Glomerular endothelial cell (primary cell): ENCODE measurements around the gene LURAP1L. TPM values are rescaled to one million over a fixed set of nuclear protein-coding genes. Genes with fewer than 3 reads are reported as not detected.
"Not testable (repeated sequence)": the region's sequence is repeated elsewhere in the genome, so short reads cannot be mapped to it uniquely, and the experiment has no call there.

Source experiments
- DNase-seq: peaks from one replicate; pipeline ENCODE4 v3.0.0-alpha.2; 2011; ENCODE audit warnings: low read depth, low spot score; ENCODE audit errors: extremely low read depth
- total RNA-seq: library from RNA; depleted of rRNA; stranded (reverse); fragments of >200 nt; gene quantifications from 2 replicates; pipeline ENCODE4 v1.2.3, GENCODE V29; 2015

LURAP1L gene
- total RNA-seq, 1 donor from 2014 or later = 29.4 TPM

DNA sequence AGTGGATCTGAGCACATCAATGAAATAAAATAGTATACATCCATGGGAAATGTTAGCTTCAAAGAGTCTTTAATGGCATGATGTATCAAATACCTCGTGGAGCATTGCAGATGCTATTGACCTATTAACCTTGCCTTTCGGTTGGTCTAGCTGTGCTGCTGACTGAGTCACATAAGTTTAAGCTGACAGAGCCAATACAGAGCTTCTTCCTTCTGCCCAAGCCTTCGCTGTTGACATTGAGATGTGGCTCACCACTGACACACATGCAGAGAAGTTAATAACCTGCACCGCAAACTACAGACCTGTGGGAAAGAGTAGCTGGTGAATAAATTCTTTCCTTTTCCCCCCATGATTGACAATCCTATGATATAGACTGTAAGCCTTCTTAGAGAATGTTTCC is 78.2 kb downstream of the LURAP1L start:
- no peak for DNase-seq

- no peak for DNase-seq
Measured at GRCh38 chr9:12854221-12854620, 79.4 kb downstream of the LURAP1L start.

- DNase-seq = no peak
Measured at GRCh38 chr9:12855066-12855465, 80.2 kb downstream of the LURAP1L start.

- DNase-seq = no peak
Measured at GRCh38 chr9:12856603-12857002, 81.8 kb downstream of the LURAP1L start.

GRCh38 chr9:12859704-12860251 is 85.0 kb downstream of the LURAP1L start:
- DNase-seq = no peak

DNA sequence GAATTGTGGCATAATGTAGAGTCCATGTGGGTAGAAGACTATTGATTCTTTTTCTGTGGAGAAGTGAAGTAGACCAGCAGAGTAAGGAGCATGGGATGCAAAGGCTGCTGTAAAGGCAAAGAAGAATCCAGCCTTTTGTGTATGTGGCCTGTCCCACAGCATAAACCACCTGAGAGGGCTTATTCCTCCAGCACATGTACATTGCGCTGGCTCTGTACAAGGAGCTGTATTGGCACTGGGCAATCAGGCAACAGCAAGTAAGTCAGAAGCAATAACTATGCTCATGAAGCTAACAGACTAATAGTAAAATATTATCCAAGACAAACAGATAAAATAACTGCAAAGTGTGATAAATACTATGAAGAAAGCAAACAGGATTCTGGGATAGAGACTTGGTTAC is 86.2 kb downstream of the LURAP1L start:
- no peak for DNase-seq

DNA sequence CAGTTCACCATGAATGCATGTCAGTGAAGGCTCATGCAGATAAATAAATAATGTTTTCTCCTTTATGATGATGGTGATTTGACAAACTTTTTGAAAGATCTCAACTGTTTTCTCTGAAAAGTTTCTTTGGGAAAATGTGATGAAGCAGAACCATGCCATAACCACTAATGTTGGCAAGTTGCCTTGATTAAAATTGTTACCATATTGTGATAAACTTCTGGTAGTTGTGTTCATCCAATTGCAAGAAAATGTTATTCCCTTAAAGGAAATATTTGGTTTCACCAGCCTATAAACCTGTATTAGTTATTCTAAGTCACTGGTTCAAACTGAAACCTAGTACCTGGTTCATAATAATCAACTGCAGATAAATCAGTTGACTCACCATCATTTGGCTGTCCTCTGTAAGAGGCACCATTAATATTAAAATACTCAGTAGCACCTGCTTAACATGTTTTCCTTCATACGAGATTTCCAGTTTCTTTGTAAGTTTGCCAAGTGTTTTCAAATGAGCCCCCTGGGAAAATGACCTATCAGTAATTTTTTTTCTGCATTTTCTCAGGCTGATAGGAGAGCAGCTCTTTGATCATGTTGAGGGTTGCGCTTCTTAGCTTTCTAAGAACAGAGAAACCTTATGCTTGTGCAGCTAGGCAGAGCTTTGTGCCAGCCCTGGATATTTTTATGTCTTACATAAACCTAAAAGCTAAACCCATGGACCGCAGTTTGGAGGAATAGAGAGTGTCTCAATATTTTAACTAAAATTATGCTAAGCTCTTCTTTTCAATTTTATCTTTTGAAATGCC is 88.0 kb downstream of the LURAP1L start:
- no peak for DNase-seq

- no peak for DNase-seq
Measured at GRCh38 chr9:12863618-12864017, 88.8 kb downstream of the LURAP1L start.

- DNase-seq = not testable (repeated sequence)
Measured at GRCh38 chr9:12865380-12865779, 90.6 kb downstream of the LURAP1L start.

Other genes with a start within 250 kb of the LURAP1L start
- gene TYRP1, start 81.6 kb upstream of the LURAP1L start, total RNA-seq = not detected in 2 replicates